ENCODE data around the gene KMT2D. TPM values are rescaled to one million over a fixed set of nuclear protein-coding genes. Genes with fewer than 3 reads are reported as not detected.

Gene KMT2D
- total and polyA plus RNA-seq, 2 of the 8 experiments (the other 6 are each of a cell fraction or from before 2014, with no cell fraction given): 9.1 to 86.3 TPM

GRCh38 chr12:49059299-49060171 is 1.1 kb downstream of the KMT2D start:
- Histone ChIP-seq H2AK5ac (ENCODE audit: low read depth, low read length) (peak overlapping the region; percentile 19; the same call in 1 of the 2 replicates), H2BK5ac (ENCODE audit: low read depth, low read length) (peak overlapping the region; percentile 98; the same call in 1 of the 2 replicates), H3K79me2 (ENCODE audit: control insufficient read depth in 1 of 2, insufficient read depth in 2 of 2, low read length in 2 of 2) (peaks cover 51 to 57% of the 10 kb centered on the region in 2 experiments), H4K8ac (ENCODE audit: extremely low read depth, insufficient read depth, low read length) (peak overlapping the region; percentile 87), H3K79me1 (ENCODE audit: low read depth, low read length) (peaks cover 30% of the 10 kb centered on the region), H3K56ac (replicated peaks; ENCODE audit: insufficient read length, low read depth, low read length) (no peak overlapping the region), H2BK120ac (replicated peaks; ENCODE audit: low read depth, low read length) (no peak overlapping the region), H4K5ac (ENCODE audit: insufficient read length, low read depth, low read length) (no peak overlapping the region), H3K14ac (ENCODE audit: insufficient read length) (no peak overlapping the region), H3K9ac (replicated peaks in 1 of 4; ENCODE audit: extremely low read depth in 1 of 4, low read depth in 3 of 4, low read length in 3 of 4) (peak overlapping the region; percentile 86 to 98 (median 95)), H2BK15ac (ENCODE audit: low read length) (no peak overlapping the region), H3K4me3 (ENCODE audit: extremely low read depth in 1 of 4, insufficient read depth in 2 of 4, low read depth in 3 of 4, low read length in 4 of 4) (peak overlapping the region; percentile 85 to 97 (median 96)), H2AFZ (ENCODE audit: low read length) (no peak overlapping the region), H3K23ac (ENCODE audit: insufficient read length) (no peak overlapping the region), H3K18ac (ENCODE audit: extremely low read depth, low read length) (no peak overlapping the region), H3K4ac (replicated peaks; ENCODE audit: insufficient read length, low read depth, low read length) (peak overlapping the region; percentile 7), H3K23me2 (ENCODE audit: low read depth, low read length) (peaks cover 15% of the 10 kb centered on the region), H2BK20ac (ENCODE audit: low read length) (no peak overlapping the region), H3K4me2 (ENCODE audit: insufficient read depth in 1 of 2, low read depth in 2 of 2, low read length in 2 of 2) (peak overlapping the region; percentile 81 to 98), H3K27ac (ENCODE audit: low read depth, low read length) (peak overlapping the region; percentile 97; the same call in 1 of the 2 replicates), H4K20me1 (replicated peaks in 1 of 2; ENCODE audit: control insufficient read depth in 1 of 2, insufficient read depth in 2 of 2, low read length in 2 of 2) (peaks cover 37 to 40% of the 10 kb centered on the region in 2 experiments), H3K9me3 (ENCODE audit: insufficient read depth in 2 of 2, low read depth in 1 of 2, low read length in 1 of 2) (no peaks in the 10 kb centered on the region), H3K36me3 (ENCODE audit: control insufficient read depth in 2 of 4, insufficient read depth in 4 of 4, low read length in 3 of 4) (peaks cover 2 to 7% (median 6%) of the 10 kb centered on the region in 4 experiments; a peak in 5 of 8 replicates), H2BK12ac (ENCODE audit: low read depth, low read length) (no peak overlapping the region), H3K4me1 (replicated peaks in 1 of 4; ENCODE audit: control insufficient read depth in 3 of 4, insufficient read depth in 4 of 4, low read length in 3 of 4) (peaks cover 9 to 37% (median 13%) of the 10 kb centered on the region in 4 experiments), H4K91ac (replicated peaks; ENCODE audit: insufficient read length, low read length) (no peak overlapping the region), H3K27me3 (replicated peaks in 1 of 4; ENCODE audit: control insufficient read depth in 3 of 4, extremely low read depth in 1 of 4, insufficient read depth in 3 of 4, low read length in 3 of 4) (no peaks in the 10 kb centered on the region)
- DNase-seq (ENCODE audit: low read depth in 1 of 2, low spot score in 2 of 2) (peak in 1 of 2 experiments; percentile 66), FAIRE-seq (no peak)
- POLR2A ChIA-PET (ENCODE audit: partially characterized antibody): interaction anchor here (0.7 to 5.6 kb wide), 16 partner anchors 10 to 72 kb away, joined by 3 to 47 read pairs (median 5); partner anchors contain the start of genes DDN, LMBR1L, PRKAG1 and RHEBL1
- WGBS, 2 experiments (ENCODE audit: extremely low coverage in 1 of 2, insufficient coverage in 1 of 2, insufficient read length in 1 of 2, insufficient replicate concordance in 2 of 2, low coverage in 1 of 2, low lambda C conversion rate in 2 of 2, missing lambda C conversion rate in 1 of 2): 2% methylated on average over 65 of the region's 70 CpGs; no CpG with 5 or more reads in 1 of the 2 experiments
- CTCF ChIA-PET (ENCODE audit: partially characterized antibody): interaction anchor here (1.2 to 2.6 kb wide), 2 partner anchors 34 to 61 kb away, joined by 3 to 10 read pairs; partner anchors contain the start of gene DHH
- TF ChIP-seq ATF3 (IDR thresholded peaks at IDR 0.05; ENCODE audit: insufficient read depth, low read depth, low read length): no peak
- 0 out of 2 replicates have a peak, but pooled peaks have one; percentile 30 for TF ChIP-seq SUZ12 (IDR thresholded peaks at IDR 0.05; ENCODE audit: low read length)
- TF ChIP-seq POLR2A (IDR thresholded peaks at IDR 0.05; ENCODE audit: control extremely low read depth in 1 of 2, low read depth in 2 of 2, low read length in 2 of 2): peak in 1 of 2 experiments; percentile 15; a peak in 1 of 3 replicates
- TF ChIP-seq CBX5 (IDR thresholded peaks at IDR 0.05; ENCODE audit: low read depth, low read length): no peak
- no peak for TF ChIP-seq CHD2 (IDR thresholded peaks at IDR 0.05; ENCODE audit: low read length)

Measured in H1 (cell line).